SW480 (cell line): ENCODE results near the gene SELENOM.
"Not testable (repeated sequence)": the region's sequence is repeated elsewhere in the genome, so short reads cannot be mapped to it uniquely, and the experiment has no call there.

Experiments
- DNase-seq: peaks from one replicate; pipeline ENCODE4 v3.0.0-alpha.2; 2016; ENCODE audit warnings: low spot score

Gene SELENOM

GRCh38 chr22:31075961-31076360 is 31.4 kb downstream of the SELENOM start:
- DNase-seq = no peak

- DNase-seq = not testable (repeated sequence)
Measured at GRCh38 chr22:31073545-31074145, 33.7 kb downstream of the SELENOM start.

- DNase-seq = not testable (repeated sequence)
Measured at GRCh38 chr22:31073125-31073524, 34.2 kb downstream of the SELENOM start.

- DNase-seq = not testable (repeated sequence)
Measured at GRCh38 chr22:31069691-31070314, 37.6 kb downstream of the SELENOM start.

- DNase-seq = no peak
Measured at GRCh38 chr22:31068970-31069369, 38.4 kb downstream of the SELENOM start.

GRCh38 chr22:31064369-31064768 is 43.0 kb downstream of the SELENOM start:
- DNase-seq = no peak

GRCh38 chr22:31062566-31063230 is 44.7 kb downstream of the SELENOM start:
- DNase-seq = no peak

GRCh38 chr22:31059663-31060062 is 47.7 kb downstream of the SELENOM start:
- not testable (repeated sequence) for DNase-seq

- no peak for DNase-seq
Measured at GRCh38 chr22:31056986-31057599, 50.3 kb downstream of the SELENOM start.

GRCh38 chr22:31055635-31056159 is 51.7 kb downstream of the SELENOM start:
- peak; percentile 68 for DNase-seq

GRCh38 chr22:31055117-31055634 is 52.2 kb downstream of the SELENOM start:
- no peak for DNase-seq
